ENCODE results near the gene NTNG1.
"Not testable (repeated sequence)": the region's sequence is repeated elsewhere in the genome, so short reads cannot be mapped to it uniquely, and the experiment has no call there.

Gene NTNG1

GRCh38 chr1:107145637-107146036 lies 4.8 kb downstream of the NTNG1 start:
- no peak for DNase-seq

- peak; percentile 85 for DNase-seq
Observed at GRCh38 chr1:107147843-107148242, 7.0 kb downstream of the NTNG1 start.

GRCh38 chr1:107149946-107150345 lies 9.1 kb downstream of the NTNG1 start:
- no peak for DNase-seq

- DNase-seq, result no peak
Observed at GRCh38 chr1:107151295-107151694, 10.5 kb downstream of the NTNG1 start.

- DNase-seq, result no peak
Observed at GRCh38 chr1:107152395-107152794, 11.6 kb downstream of the NTNG1 start.

GRCh38 chr1:107153014-107153413 lies 12.2 kb downstream of the NTNG1 start:
- DNase-seq, result no peak

GRCh38 chr1:107158496-107158895 lies 17.7 kb downstream of the NTNG1 start:
- DNase-seq, result no peak

- DNase-seq, result no peak
Observed at GRCh38 chr1:107158991-107159390, 18.2 kb downstream of the NTNG1 start.

GRCh38 chr1:107162745-107163144 lies 21.9 kb downstream of the NTNG1 start:
- peak; percentile 29 for DNase-seq

- not testable (repeated sequence) for DNase-seq
Observed at GRCh38 chr1:107164901-107165300, 24.1 kb downstream of the NTNG1 start.

GRCh38 chr1:107169615-107170014 lies 28.8 kb downstream of the NTNG1 start:
- DNase-seq, result no peak

GRCh38 chr1:107171333-107171732 lies 30.5 kb downstream of the NTNG1 start:
- no peak for DNase-seq

- DNase-seq, result no peak
Observed at GRCh38 chr1:107172450-107173170, 31.8 kb downstream of the NTNG1 start.

GRCh38 chr1:107175102-107175909 lies 34.5 kb downstream of the NTNG1 start:
- no peak for DNase-seq

- no peak for DNase-seq
Observed at GRCh38 chr1:107181253-107181969, 40.6 kb downstream of the NTNG1 start.

- DNase-seq, result no peak
Observed at GRCh38 chr1:107183011-107183410, 42.2 kb downstream of the NTNG1 start.

- no peak for DNase-seq
Observed at GRCh38 chr1:107184888-107185287, 44.0 kb downstream of the NTNG1 start.

- DNase-seq, result no peak
Observed at GRCh38 chr1:107187399-107187798, 46.6 kb downstream of the NTNG1 start.

- no peak for DNase-seq
Observed at GRCh38 chr1:107188160-107188559, 47.3 kb downstream of the NTNG1 start.

GRCh38 chr1:107194380-107194779 lies 53.5 kb downstream of the NTNG1 start:
- no peak for DNase-seq

- DNase-seq, result no peak
Observed at GRCh38 chr1:107195476-107195875, 54.6 kb downstream of the NTNG1 start.

GRCh38 chr1:107196973-107197562 lies 56.2 kb downstream of the NTNG1 start:
- DNase-seq, result no peak

GRCh38 chr1:107198561-107198960 lies 57.7 kb downstream of the NTNG1 start:
- no peak for DNase-seq

All from SHP77 treated with DMSO at 0.1 percent for 48 hours (cell line).